CD4-positive, alpha-beta T cell treated with Interleukin-1 beta for 1 hour (primary cell): ENCODE data around the gene RAB18.
"Not testable (repeated sequence)": the region's sequence is repeated elsewhere in the genome, so short reads cannot be mapped to it uniquely, and the experiment has no call there.

Source experiments
- DNase-seq, 2 donors: peaks; one replicate each; pipeline ENCODE4 v3.0.0-alpha.2; 2020 to 2022

Gene RAB18

DNA sequence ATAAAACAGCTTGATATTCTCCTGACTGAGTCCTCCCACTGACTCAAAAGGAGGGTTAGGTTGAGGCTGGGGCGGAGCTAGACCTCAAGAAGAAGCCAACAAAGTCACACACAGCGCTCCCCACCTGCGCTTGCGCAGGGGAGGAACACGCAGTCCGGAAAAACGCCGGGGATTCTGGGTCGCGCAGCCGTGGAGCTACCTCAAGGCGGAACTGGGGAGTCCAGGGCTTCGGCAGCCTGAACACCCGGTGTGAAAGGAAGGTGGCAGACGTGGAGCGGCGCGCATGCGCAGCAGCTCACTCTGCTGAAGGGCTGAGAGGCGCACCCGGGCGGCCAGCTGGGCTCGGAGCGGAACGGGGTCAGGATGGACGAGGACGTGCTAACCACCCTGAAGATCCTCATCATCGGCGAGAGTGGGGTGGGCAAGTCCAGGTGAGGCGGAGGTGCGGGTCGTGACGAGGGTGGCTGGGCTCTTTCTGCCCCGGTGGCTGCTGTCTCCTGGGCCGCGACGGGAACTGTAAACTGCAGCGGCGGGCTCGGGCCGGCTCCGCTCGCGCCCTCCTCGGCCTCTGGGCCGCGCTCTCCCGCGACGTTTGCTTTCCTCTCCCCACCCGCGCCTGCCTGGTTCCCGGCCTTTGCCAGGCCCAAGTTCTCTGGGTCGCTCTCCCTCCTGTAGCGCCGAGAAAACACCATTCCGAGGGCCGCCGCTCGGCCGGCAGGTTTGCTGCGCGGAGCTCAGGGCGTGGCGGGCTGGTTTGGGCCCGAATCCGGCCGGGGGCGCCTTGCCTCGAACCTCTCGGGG is at the start of gene RAB18:
RAB18 (plus strand) TSS at position 298 of the 801 bp plus-strand sequence; CDS start at position 364, 66 bp downstream.
- peak; percentile 99 for DNase-seq

DNA sequence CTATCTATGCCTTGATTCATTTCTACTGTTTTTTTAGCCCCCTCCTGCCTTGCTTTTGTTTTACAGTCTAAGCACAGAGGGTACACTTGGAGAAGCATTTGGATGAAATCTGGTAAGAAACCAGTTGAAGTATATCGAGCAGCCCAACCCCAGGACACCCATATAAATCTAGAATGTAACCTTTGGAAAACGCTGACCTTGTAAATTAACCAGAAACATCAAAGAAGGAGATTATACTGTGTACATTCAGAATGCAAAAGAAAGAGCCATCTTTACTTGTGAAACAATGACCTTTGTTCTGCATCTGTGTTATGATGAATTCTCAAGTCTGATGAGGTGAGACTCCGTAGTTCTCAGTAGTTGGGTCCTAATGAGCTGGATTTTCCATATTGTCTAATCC is 49.3 kb upstream of the RAB18 start:
- no peak for DNase-seq

DNA sequence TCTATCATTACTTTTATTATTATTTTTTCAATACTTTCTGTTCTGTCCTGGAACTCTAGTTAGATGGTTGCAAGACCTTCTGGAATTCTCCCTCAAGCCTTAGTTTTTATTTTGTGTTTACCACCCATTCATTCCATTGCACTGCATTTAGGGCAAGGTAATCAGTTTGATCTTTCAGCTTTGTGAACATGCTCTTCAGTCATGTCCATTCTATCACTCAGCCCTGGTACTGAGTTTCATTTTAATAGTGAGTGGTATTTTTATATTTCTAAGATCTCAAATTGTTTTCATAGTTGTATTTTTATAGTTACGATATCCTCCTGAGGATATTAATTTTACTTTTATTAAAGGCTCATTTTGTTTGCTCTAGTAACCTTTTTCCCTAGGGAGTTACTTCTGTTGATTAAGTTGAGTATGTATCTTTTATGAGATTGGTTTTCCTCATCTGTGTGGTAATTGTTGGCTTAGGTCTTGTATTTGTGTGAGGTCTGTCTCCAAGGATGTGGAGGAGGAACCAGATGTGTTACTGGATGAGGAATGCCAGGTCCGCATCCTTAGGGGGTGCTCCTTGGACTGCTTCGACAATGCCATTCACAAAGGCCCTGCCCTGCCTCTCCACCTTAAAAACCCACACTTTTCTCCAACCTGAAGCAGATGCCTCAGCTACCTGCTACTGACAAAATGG is 46.7 kb upstream of the RAB18 start:
- no peak for DNase-seq

DNA sequence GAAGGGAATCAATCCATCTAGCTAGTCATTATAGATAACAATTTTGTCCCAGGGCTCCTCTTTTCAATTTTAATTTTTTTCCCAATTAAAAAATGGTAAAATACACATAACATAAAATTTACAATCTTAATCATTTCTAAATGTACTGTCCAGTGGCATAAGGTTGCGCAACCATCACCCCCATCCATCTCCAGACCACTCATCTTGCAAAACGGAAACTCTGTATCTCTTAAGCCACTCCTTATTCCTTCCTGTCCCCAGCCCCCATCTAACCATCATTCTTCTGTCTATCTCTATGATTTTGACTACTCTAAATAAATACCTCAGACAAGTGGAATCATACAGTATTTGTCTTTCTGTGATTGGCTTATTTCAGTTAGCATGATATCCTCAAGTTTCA is 46.1 kb upstream of the RAB18 start:
- no peak for DNase-seq

DNA sequence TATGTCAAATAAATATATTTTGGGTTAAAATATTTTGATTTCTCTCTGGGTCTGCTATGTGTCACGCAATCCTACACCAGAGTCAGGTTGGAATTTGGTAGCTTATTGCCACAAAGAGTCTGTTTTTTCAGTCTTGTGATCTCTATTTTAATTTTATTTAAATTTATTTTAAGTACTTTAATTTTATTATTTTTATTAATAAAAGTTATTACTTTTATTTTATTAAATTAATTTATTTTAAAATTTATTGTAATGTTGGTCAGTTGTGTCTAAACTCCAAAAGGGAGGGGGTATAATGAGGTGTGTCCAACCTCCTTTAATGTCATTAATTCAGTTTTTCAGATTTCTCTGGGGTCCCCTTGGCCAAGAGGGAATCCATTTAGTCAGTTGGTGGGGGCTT is 42.8 kb upstream of the RAB18 start:
- DNase-seq: no peak

DNA sequence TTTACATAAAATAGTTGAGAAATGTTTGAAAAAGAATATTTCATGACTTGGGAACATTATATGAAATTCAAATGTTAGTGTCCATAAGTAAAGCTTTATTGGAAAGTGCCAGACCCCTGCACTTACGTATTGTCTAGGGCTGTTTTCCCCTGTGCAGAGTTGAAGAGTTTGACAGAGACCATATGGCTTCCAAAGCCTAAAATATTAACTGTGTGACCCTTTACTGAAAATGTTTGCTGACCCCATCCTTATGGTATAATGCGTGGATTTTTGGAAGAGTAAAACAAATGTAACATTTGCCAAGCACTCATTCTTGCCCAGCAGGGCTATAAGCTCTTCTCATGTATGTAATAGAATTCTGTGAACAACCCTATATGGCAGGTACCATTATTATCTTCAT is 40.1 kb upstream of the RAB18 start:
- DNase-seq: no peak

DNA sequence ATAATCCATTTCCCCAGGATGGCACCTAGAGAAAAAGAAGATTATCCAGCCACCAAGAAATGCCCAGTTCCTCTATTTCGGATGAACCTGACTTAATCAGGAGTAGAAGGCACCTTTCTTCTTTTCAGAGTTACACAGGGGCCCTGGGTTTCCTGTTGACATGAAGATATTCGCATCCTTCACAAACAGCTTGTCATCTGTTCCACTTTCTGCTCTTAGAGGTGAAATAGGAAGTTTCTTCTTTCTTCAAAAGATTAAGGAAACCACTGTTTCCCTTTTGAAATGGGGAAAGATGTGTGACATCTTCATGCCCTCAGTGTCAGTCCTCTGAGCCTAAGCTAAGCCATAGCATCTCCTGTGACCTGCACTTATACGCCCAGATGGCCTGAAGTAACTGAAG is 39.1 kb upstream of the RAB18 start:
- peak in 1 of 2 donors; percentile 36 for DNase-seq

DNA sequence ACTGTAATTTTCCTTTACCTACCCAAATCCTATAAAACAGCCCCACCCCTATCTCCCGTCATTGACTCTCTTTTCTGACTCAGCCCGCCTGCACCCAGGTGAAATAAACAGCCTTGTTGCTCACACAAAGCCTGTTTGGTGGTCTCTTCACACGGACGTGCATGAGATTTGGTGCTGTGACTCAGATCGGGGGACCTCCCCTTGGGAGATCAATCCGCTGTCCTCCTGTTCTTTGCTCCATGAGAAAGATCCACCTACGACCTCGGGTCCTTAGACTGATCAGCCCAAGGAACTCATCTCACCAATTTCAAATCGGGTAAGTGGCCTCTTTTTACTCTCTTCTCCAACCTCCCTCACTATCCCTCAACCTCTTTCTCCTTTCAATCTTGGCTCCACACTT is 38.5 kb upstream of the RAB18 start:
- not testable (repeated sequence) for DNase-seq

DNA sequence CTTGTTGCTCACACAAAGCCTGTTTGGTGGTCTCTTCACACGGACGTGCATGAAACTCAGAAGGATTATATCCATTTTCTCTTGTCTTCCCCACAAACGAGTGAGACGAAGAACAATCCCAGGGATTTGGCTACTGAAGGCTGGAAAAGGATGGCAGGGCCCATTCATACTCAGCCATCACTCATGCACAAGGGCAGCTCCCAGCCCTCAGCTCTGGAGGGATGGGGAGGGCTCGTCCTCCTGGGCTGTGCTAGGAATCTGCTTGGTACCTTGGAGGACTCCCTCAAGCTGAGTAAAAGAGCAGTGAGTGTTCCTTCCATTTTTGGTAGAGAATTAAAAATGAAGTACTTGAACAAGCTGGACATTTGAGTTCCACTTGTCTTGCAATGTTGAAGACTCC is 33.2 kb upstream of the RAB18 start:
- no peak for DNase-seq

DNA sequence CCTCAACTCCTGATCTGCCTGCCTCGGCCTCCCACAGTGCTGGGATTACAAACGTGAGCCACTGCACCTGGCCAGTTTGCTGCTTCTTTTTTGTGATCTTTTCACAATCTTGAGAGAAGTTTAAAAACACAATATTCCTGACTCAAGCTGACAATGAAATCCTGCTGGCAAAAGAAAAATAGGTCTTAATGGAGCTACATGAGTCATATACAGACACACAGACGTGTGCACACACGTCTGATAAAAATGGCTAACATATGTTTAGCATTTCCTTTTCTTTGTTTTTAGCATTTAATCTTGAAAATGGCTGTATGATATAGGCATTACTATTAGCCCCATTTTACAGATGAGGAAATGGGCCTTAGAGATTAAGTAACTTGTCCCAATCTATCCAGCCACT is 29.4 kb upstream of the RAB18 start:
- no peak for DNase-seq

DNA sequence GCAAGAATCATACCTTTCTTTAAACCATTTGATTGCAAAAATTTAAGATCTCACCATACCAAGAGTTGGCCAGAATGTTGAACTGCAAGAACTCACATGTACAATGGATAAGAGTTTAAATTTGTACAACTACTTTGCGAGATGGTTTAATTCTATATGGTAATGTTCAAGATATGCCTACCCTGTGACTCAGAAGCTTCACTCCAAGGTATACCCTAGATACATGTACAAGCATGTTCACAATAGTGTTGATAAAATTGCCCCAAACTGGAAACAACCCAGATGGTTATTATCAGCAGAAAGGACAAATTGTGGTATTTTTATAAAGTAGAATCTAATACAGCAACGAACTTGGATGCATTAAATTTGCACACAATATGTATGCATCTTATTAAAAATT is 25.1 kb upstream of the RAB18 start:
- DNase-seq: no peak

DNA sequence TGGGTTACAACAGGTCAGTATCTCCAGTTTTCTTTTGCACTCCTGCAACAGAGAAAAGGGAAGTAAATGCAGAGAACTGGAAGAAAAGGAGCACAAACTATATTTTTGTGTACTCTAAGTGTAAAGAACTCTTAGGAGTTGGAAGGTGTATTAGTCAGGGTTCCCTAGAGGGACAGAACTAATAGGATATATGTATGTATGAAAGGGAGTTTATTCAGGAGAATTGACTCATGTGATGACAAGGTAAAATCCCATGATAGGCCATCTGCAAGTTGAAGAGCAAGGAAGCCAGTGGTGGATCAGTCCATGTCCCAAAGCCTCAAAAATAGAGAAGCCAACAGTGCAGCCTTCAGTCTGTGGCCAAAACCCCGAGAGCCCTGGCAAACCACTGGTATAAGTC is 22.6 kb upstream of the RAB18 start:
- DNase-seq: no peak

DNA sequence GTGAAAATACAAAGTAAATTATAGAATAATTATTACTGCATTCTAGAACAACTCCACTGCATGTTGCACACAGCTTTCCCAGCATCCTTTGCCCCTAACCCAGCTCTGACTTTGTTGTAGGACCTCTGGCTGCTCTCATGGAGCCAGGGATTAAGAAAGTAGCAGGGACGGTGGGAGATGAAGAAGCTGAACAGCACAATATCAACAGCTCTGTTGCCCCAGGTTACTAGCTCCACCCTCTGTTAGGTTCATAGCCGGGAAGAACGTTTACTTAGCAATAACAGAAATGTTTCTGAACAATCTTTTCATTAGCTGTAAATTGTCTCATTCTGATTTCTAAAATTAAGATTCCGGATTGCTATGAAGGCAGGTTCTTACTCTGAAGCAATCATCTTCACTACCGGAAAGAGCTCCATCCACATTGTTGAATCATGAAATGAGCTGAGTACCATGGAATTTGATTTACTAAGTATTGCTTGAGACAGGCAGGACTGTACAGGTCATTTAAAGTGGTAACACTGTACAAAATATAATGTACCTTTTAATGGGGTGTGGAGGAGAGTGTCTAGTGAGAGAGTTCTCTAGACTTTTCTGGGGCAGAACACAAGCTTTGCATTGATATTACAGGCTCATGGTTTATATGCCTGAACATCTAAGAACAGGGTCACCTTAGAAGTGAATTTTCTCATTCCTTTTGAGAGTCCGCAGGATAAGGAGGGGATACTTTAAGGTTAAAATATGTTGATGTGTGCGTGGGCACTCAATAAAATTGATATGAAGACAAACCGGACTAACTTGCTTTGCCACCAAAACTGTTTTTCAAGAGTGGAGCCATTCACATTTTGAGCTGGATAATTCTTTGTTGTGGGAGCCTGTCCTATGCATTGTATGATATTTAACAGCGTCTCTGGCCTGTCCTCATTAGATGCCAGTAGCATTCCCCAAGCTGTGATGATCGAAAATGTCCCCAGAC is 20.8 kb upstream of the RAB18 start:
- no peak for DNase-seq

DNA sequence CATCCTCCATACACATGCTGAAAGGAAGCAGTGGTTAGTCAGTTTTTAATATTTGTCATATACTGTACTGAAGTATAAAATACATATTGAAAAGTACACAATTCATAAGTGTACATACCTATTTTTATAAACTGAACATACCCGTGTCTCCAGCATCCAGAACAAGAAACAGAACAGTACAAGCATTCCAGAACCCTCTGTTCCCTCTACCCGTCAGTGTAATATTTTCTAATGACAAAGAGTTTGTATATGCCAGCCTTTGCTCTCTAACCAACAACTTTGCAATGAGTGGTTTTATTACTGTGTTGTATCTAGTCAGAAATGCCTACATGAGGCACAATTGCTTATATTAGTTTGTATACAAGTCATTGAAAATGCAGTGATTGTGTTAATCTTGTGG is 18.7 kb upstream of the RAB18 start:
- DNase-seq: no peak

DNA sequence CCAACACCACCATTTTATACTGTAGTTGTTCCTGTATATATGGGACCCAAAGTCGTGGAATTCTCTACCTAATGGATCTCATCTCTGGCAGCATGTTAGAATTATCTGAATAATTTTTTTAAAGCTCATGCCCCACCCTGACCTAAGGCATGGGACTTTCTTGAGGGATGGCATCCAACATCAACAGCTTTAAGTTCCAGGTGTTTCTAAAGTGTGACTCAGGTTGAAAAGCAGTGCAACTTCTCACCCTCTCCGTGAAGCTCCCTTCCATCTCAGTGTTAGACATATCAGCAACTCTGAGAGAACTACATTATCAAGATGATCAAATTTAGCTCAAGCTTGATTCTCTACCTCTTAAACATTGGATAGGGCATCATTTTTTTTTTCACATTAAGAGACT is 18.1 kb upstream of the RAB18 start:
- no peak for DNase-seq

DNA sequence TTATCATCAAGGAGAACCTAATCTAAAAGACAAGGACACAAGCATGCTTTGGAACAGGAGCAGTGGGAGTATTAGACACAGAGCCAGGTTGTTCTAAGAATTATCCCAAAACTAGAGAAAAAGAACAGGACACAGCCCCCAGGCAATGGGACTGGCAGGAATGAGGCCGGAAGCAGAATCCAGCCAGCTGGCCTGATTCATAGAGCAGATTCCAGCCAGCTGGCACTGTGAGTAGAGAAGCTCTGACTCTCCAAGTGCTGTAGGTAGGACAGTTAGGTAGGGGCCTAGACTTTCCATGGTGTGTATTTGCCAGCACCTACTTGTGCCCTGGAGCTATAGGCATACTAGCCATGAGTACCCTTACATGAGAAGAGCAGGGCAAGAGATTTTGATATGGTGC is 13.3 kb upstream of the RAB18 start:
- DNase-seq: no peak

DNA sequence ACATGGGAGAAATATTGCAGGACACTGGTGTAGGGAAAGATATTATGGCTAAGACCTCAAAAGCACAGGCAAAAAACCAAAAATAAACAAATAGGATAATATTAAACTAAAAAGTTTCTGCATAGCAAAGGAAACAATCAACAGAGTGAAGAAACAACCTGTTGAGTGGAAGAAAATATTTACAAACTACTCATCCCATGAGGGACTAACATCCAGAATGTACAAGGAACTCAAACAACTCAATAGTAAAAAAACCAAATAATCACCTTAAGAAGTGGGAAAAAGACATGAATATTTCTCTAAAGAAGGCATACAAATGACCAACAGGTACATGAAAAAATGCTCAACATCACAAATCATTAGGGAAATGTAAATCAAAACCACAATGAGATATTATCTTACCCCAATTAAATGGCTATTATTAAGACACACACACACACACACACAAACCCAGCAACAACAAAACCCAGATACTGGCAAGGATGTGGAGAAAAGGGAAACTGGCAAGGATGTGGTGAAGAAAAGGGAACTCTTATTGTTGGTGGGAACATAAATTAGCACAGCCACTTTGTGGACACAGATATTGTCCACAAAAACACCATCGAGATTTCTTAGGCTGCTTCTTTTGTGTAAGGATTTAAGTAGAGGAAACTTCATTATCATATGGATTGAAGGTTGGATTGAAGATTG is 9.8 kb upstream of the RAB18 start:
- no peak for DNase-seq

DNA sequence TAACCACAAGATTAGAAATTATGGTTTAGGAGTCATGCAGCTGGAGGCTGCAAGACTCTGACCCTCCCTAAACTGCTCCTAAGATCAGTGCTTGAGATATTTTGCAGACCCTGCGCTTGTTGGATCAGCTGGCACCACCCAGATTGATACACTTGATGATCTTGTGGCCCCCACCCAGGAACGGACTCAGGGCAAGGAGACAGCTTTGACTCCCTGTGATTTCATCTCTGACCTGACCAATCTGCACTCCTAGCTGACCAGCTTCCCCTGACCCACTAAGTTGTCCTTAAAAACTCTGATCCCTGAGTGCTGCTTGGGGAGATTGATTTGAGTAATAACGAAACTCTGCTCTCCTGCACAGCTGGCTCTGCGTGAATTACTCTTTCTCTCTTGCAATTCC is 8.0 kb upstream of the RAB18 start:
- no peak for DNase-seq

DNA sequence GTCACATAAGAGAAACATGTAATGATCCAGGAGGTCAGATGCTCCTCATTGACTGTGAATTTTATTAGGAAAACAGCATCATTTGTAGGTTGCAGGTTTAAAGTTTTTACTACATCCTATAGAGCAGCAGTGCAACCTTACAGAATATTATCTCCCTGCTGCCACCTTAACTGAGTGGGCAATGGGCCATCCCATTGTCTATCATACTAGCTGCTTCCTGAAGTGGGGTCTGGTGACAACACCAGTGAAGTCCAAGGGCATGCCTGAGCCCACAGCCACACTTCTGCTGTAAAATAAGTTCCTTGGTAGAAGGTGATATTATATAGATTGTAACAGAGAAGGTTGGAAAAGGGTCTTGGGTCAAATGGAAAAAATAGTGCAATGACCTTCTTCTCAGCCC is 4.0 kb upstream of the RAB18 start:
- DNase-seq: no peak

DNA sequence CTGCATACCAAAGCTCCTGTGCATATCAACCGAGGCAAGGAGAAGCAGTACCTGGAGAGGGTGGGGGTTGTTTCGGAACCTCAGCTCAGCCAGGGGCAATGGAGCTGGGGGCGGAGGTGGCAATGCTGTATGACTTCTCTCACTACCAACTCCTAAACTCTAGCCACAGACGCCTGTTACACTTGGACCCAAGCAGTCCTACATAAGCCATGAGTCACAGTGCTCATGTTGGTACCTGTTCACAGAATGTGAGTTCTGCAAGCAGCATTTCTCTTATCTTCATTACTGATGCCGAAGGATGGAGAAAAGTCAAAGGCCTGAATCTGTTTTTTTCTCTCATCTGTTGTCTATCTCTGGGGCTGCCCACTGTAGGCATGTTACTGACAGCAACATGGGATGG is 3.2 kb upstream of the RAB18 start:
- no peak for DNase-seq

DNA sequence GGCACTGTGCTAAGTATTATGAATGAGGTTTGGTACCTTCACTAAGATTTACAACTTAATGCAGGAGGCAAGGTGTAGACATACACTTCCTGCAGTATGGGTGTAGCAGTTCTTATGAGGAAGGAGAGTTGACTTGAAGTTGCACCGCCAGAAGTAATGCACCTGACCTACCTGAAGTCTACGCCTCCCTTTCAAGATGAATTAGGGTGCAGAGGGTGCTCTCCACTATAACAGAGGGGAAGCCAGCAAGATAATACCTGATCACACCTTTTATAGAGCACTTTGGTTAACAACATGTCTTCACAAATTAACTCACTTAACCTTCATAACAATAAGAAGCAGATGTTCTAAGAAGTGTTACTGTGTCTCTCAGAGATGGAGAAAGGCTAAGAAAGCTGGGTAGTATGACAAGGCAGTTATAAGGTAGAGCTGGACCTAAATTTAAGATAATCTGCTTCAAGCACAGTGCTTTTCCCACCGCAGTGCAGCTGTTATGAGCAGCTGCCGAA is 552 bp upstream of the RAB18 start:
- peak in 1 of 2 donors; percentile 6 for DNase-seq

DNA sequence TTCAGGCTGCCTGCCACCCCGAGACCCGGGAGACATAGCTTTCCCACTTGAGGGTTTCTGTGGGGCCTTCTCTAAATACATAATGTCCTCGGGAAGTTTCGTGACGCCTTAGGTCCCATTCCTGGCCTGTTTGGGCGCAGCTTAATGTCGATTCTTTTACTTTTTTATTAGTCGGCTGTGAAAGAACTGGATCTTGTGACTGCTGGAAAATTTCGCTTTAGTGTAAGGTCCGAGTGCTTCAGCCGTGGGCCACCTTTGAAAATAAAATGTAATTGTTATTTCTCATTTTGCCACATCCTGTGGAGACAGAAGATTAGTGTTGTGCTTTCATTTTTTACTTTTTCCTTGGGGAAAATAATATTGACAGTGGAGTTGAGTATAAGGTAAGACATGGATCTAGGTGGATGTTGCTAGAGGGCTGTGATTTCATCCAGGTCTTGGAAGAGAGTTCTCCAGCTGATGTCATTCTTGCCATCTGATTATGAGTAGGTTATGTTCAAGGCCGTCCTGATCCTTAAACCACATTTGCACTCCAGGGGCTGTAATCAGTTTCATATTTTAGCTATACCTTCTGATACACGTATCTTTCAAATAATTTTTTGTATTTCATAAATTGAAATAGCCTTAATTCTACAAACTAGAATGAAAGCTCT is 830 bp downstream of the RAB18 start:
- no peak for DNase-seq
